Kidney (tissue), 14 donors: ENCODE data around the gene HSF4. TPM values are rescaled to one million over a fixed set of nuclear protein-coding genes. Genes with fewer than 3 reads are reported as not detected.
A peak's percentile ranks its signal among the peaks of the same experiment; 100 is the strongest.

ENCODE experiments used
- DNase-seq, 5 donors: peaks; one replicate each; pipeline ENCODE4 v3.0.0-alpha.2; 2013 to 2020
- FAIRE-seq: peaks from 2 replicates; lab custom pipeline; 2012; peaks lifted over from hg19 to GRCh38; lab: Jason Lieb, UNC
- H3K27ac ChIP-seq, 2 donors: one replicate each; pipeline ENCODE4 v1.7.0; 2013; ENCODE audit warnings: low read depth in 2 of 2, low read length in 2 of 2, inconsistent platforms in 1 of 2
- H3K27me3 ChIP-seq: one replicate; pipeline ENCODE4 v1.7.1; 2013; ENCODE audit warnings: low read length, inconsistent platforms; ENCODE audit not compliant: control insufficient read depth, insufficient read depth
- H3K36me3 ChIP-seq, 3 donors: one replicate each; pipeline versions ENCODE4 v1.7.0 to v1.7.1; 2013; ENCODE audit warnings: low read length in 3 of 3, control low read depth in 1 of 3, inconsistent platforms in 1 of 3; ENCODE audit not compliant: insufficient read depth in 3 of 3, control insufficient read depth in 2 of 3
- H3K4me1 ChIP-seq, 3 donors: one replicate each; pipeline versions ENCODE4 v1.7.0 to v1.7.1; 2013; ENCODE audit warnings: low read length in 3 of 3, inconsistent platforms in 1 of 3, low read depth in 1 of 3; ENCODE audit not compliant: control insufficient read depth in 2 of 3, insufficient read depth in 2 of 3
- H3K4me3 ChIP-seq, 3 donors: one replicate each; pipeline versions ENCODE4 v1.7.0 to v1.8.1; 2013; ENCODE audit warnings: low read length in 3 of 3, control low read depth in 1 of 3, inconsistent platforms in 1 of 3
- H3K9ac ChIP-seq, 3 donors: one replicate each; pipeline versions ENCODE4 v1.7.0 to v1.7.1; 2013; ENCODE audit warnings: low read length in 3 of 3, control low read depth in 1 of 3, inconsistent platforms in 1 of 3
- H3K9me3 ChIP-seq, 3 donors: one replicate each; pipeline versions ENCODE4 v1.7.0 to v1.7.1; 2013; ENCODE audit warnings: low read length in 3 of 3, control low read depth in 1 of 3, inconsistent platforms in 1 of 3; ENCODE audit not compliant: control insufficient read depth in 2 of 3, insufficient read depth in 1 of 3
- CTCF ChIP-seq: IDR thresholded peaks from 3 replicates; pipeline ENCODE4 v1.5.1; 2012; ENCODE audit warnings: mild to moderate bottlenecking, moderate library complexity, borderline replicate concordance; ENCODE audit not compliant: insufficient read depth; ENCODE audit errors: extremely low read depth
- intact Hi-C: fragments of 100-400 bp; cut with DNase I; formaldehyde crosslinking; loops from one replicate; pipeline ENCODE4 v1.11.1; 2022
- polyA plus RNA-seq: library from polyadenylated mRNA; stranded (reverse); fragments of 350-450 nt; fragmentation: Illumina TruSeq; extraction: RNeasy Lipid Tissue Mini Kit (QIAGEN cat#74804); gene quantifications from one replicate; pipeline ENCODE4 v1.2.3, GENCODE V29; 2014; ENCODE audit warnings: low read depth, low replicate concordance; ENCODE audit not compliant: insufficient read depth
- total RNA-seq: library from RNA; stranded (reverse); fragmentation: NEBNext Ultra II Directional; extraction: Animal tissue kit (Norgen Biotek cat#: 25700); gene quantifications from one replicate; pipeline ENCODE4 v1.2.1, GENCODE V29; 2021
- donor health status: control.
- donor health status: control.
- donor health status: control.
- donor health status: control.
- donor health status: control.
- donor health status: DM: yes; HTN: yes; CAD: no.
- donor health status: Normal renal cell carcinoma (clear cell type).

The HSF4 gene
- total and polyA plus RNA-seq, 2 donors from 2014 or later = 26.7 to 37.9 TPM

GRCh38 chr16:67167588-67167987 lies 3.0 kb downstream of the HSF4 start:
- H3K4me1 ChIP-seq = peaks cover 0 to 43% (median 4%) of the 10 kb centered on the region in 3 donors
- no peak overlapping the region for H3K9ac ChIP-seq
- no peak overlapping the region for H3K4me3 ChIP-seq
- H3K36me3 ChIP-seq = no peaks in the 10 kb centered on the region
- H3K9me3 ChIP-seq = no peaks in the 10 kb centered on the region
- DNase-seq (no peak), FAIRE-seq (no peak)
- H3K27me3 ChIP-seq = peaks cover 38% of the 10 kb centered on the region
- intact Hi-C loops = no loop called here
- no peak overlapping the region for H3K27ac ChIP-seq
- no peak for TF ChIP-seq CTCF

DNA sequence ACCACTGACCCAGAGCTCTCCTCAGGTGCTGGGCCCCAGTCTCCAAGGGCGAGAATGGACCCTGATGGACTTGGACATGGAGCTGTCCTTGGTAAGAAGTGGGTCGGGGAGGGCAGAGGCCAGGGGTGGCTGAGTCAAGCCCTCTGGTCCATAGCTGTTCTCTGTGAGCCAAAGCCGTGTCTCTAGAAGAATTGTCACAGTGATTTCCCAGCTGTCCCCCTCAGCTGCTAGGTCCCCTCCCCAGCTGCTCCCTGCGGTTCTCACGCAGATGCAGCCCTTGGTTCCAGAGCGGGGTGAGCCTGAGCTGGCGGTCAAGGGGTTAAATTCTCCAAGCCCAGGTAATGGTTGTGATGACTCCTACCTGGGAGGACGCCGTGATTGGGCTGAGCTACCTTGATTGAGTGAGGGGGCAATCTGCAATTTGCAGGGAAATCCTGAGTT lies 4.5 kb downstream of the HSF4 start:
- H3K4me1 ChIP-seq = peaks cover 0 to 39% (median 4%) of the 10 kb centered on the region in 3 donors
- H3K27me3 ChIP-seq = peaks cover 37% of the 10 kb centered on the region

DNA sequence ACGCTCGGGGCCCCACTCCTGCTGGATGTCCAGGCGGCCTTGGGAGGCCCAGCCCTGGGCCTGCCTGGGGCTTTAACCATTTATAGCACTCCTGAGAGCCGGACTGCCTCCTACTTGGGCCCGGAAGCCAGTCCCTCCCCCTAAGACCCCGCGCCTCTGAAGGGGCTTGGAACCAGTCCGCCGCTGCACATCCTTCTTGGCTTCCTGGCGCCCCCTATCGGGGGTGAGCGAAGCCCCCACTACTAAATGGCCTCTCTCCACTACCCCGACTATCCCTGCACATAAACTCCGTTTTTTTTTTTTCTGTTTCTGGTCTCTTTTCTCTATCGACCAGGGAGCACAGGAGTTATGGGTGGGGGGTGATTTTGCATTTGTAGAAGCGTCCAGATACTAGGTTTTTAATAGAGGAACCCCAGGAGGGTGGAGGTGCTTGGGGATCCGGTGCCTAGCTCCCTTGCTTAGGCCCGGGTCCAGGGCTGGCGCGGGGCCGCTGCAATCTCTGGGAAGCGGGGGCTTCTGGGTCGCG lies 5.2 kb downstream of the HSF4 start:
- Histone ChIP-seq H3K9me3 (no peaks in the 10 kb centered on the region), H3K27ac (peak overlapping the region; percentile 82 to 85), H3K9ac (peak overlapping the region in 1 of 3 donors; percentile 73), H3K27me3 (peaks cover 37% of the 10 kb centered on the region), H3K4me3 (peak overlapping the region in 2 of 3 donors; percentile 36 to 64), H3K36me3 (no peaks in the 10 kb centered on the region), H3K4me1 (peaks cover 0 to 41% (median 7%) of the 10 kb centered on the region in 3 donors)
- FAIRE-seq = no peak
- no peak for TF ChIP-seq CTCF
- peak in 4 of 5 donors; percentile 56 to 82 (median 72) for DNase-seq
- intact Hi-C loops = no loop called here

More for the DNA sequence above, 4.5 kb downstream of the HSF4 start:
- Histone ChIP-seq H3K9me3 (no peaks in the 10 kb centered on the region), H3K36me3 (no peaks in the 10 kb centered on the region), H3K27ac (no peak overlapping the region), H3K4me3 (no peak overlapping the region), H3K9ac (no peak overlapping the region)
- TF ChIP-seq CTCF = no peak
- DNase-seq = no peak
- intact Hi-C loops = no loop called here
- no peak for FAIRE-seq
